Liver (tissue), 9 donors: ENCODE measurements around the gene COL20A1. TPM values are rescaled to one million over a fixed set of nuclear protein-coding genes. Genes with fewer than 3 reads are reported as not detected.

Experiments
- DNase-seq: peaks from one replicate; pipeline ENCODE4 v3.0.0-alpha.2; 2017; ENCODE audit warnings: low spot score
- H3K27ac ChIP-seq, 2 donors: one replicate each; pipeline ENCODE4 v1.7.0; 2013; ENCODE audit warnings: inconsistent platforms in 2 of 2, low read length in 2 of 2, control low read depth in 1 of 2, low read depth in 1 of 2, mild to moderate bottlenecking in 1 of 2
- H3K27me3 ChIP-seq, 4 donors: one replicate each; pipeline versions ENCODE4 v1.6.1 to v1.7.0; 2013; ENCODE audit warnings: low read length in 3 of 4, inconsistent platforms in 1 of 4, mild to moderate bottlenecking in 1 of 4, moderate library complexity in 1 of 4; ENCODE audit not compliant: control insufficient read depth in 4 of 4, insufficient read depth in 4 of 4
- H3K36me3 ChIP-seq, 4 donors: one replicate each; pipeline versions ENCODE4 v1.6.1 to v1.7.0; 2013; ENCODE audit warnings: low read length in 3 of 4, mild to moderate bottlenecking in 3 of 4, low read depth in 1 of 4, moderate library complexity in 1 of 4; ENCODE audit not compliant: control insufficient read depth in 4 of 4, insufficient read depth in 3 of 4
- H3K4me1 ChIP-seq, 4 donors: one replicate each; pipeline versions ENCODE4 v1.6.1 to v1.7.0; 2013; ENCODE audit warnings: low read length in 3 of 4, mild to moderate bottlenecking in 3 of 4, moderate library complexity in 1 of 4; ENCODE audit not compliant: control insufficient read depth in 4 of 4, insufficient read depth in 4 of 4
- H3K4me3 ChIP-seq, 3 donors: one replicate each; pipeline versions ENCODE4 v1.6.1 to v1.7.0; 2013; ENCODE audit warnings: low read length in 3 of 3, control low read depth in 1 of 3, low read depth in 1 of 3, mild to moderate bottlenecking in 1 of 3
- H3K9ac ChIP-seq, 2 donors: one replicate each; pipeline ENCODE4 v1.7.0; 2013; ENCODE audit warnings: low read length in 2 of 2, mild to moderate bottlenecking in 2 of 2, moderate library complexity in 2 of 2, control low read depth in 1 of 2, low read depth in 1 of 2
- H3K9me3 ChIP-seq, 4 donors: one replicate each; pipeline versions ENCODE4 v1.6.1 to v1.7.0; 2013; ENCODE audit warnings: low read length in 3 of 4; ENCODE audit not compliant: control insufficient read depth in 4 of 4
- EGR1 ChIP-seq, 2 donors: IDR thresholded peaks; 2 replicates each; pipeline ENCODE4 v1.6.1; 2016 to 2018; ENCODE audit warnings: antibody characterized with exemption in 2 of 2, low read depth in 2 of 2
- FOXA1 ChIP-seq: IDR thresholded peaks from 2 replicates; pipeline ENCODE4 v1.6.1; 2016; ENCODE audit warnings: antibody characterized with exemption
- FOXA2 ChIP-seq: IDR thresholded peaks from 2 replicates; pipeline ENCODE4 v1.6.1; 2016; ENCODE audit warnings: antibody characterized with exemption
- GABPA ChIP-seq, 2 donors: IDR thresholded peaks in 1 of 2; conservative IDR thresholded peaks in 1 of 2; 2 replicates each; pipeline ENCODE4 v1.6.1; 2016; ENCODE audit warnings: antibody characterized with exemption in 2 of 2, mild to moderate bottlenecking in 1 of 2, moderate library complexity in 1 of 2
- HNF4G ChIP-seq: IDR thresholded peaks from 2 replicates; pipeline ENCODE4 v1.6.1; 2016; ENCODE audit warnings: antibody characterized with exemption
- JUND ChIP-seq, 2 donors: IDR thresholded peaks; 2 replicates each; pipeline ENCODE4 v1.6.1; 2016; ENCODE audit warnings: antibody characterized with exemption in 2 of 2
- NR2F2 ChIP-seq: IDR thresholded peaks from 2 replicates; pipeline ENCODE4 v1.6.1; 2016; ENCODE audit warnings: antibody characterized with exemption
- RAD21 ChIP-seq, 2 donors: IDR thresholded peaks; 2 replicates each; pipeline ENCODE4 v1.6.1; 2016; ENCODE audit warnings: antibody characterized with exemption in 2 of 2, mild to moderate bottlenecking in 2 of 2
- SP1 ChIP-seq: IDR thresholded peaks from 2 replicates; pipeline ENCODE4 v1.6.1; 2018; ENCODE audit warnings: antibody characterized with exemption, mild to moderate bottlenecking
- TAF1 ChIP-seq: conservative IDR thresholded peaks from 2 replicates; pipeline ENCODE4 v1.6.1; 2016; ENCODE audit warnings: antibody characterized with exemption, mild to moderate bottlenecking
- YY1 ChIP-seq: IDR thresholded peaks from 2 replicates; pipeline ENCODE4 v1.6.1; 2016; ENCODE audit warnings: antibody characterized with exemption, mild to moderate bottlenecking
- WGBS: extraction: QIAGEN DNeasy Blood & Tissue Kit; methylation state at CpG from one replicate; pipeline ENCODE4 v1.1.7; 2013; 5-methylcytosine and 5-hydroxymethylcytosine counted together
- polyA plus RNA-seq, 2 donors: library from polyadenylated mRNA; stranded (reverse) in 1 of 2; unstranded in 1 of 2; fragments of 200-250 nt in 1 of 2; fragments of >200 nt in 1 of 2; fragmentation: Nextera tagmentation in 1 of 2; extraction: Ambion mirVana in 1 of 2; gene quantifications; one replicate each; pipeline versions ENCODE4 v1.2.1 to v1.2.3, GENCODE V29; 2013 to 2015
- total RNA-seq, 2 donors: library from RNA; depleted of rRNA; stranded (reverse); fragments of >200 nt; gene quantifications; one replicate each; pipeline ENCODE4 v1.2.3, GENCODE V29; 2014
- TF ChIP-seq, protein P1 (sequence below): IDR thresholded peaks from 2 replicates; pipeline ENCODE4 v1.6.1; 2016; ENCODE audit warnings: antibody characterized with exemption, mild to moderate bottlenecking
- TF ChIP-seq, protein P2 (sequence below): fragments of 150-350 bp; IDR thresholded peaks from 2 replicates; pipeline ENCODE4 v1.5.1; 2017; ENCODE audit warnings: improper control_type of control experiment, low read depth, low read length; ENCODE audit not compliant: missing input control
- TF ChIP-seq, protein P3 (sequence below): IDR thresholded peaks from 2 replicates; pipeline ENCODE4 v1.6.1; 2016; ENCODE audit warnings: antibody characterized with exemption
- TF ChIP-seq, protein P4 (sequence below): IDR thresholded peaks from 2 replicates; pipeline ENCODE4 v1.6.1; 2016; ENCODE audit warnings: antibody characterized with exemption
- donor health status: healthy.
- donor health status: healthy.
- donor health status: healthy.
- donor health status: healthy.
- donor health status: healthy.

The COL20A1 gene
- total and polyA plus RNA-seq, 4 donors: not detected

DNA sequence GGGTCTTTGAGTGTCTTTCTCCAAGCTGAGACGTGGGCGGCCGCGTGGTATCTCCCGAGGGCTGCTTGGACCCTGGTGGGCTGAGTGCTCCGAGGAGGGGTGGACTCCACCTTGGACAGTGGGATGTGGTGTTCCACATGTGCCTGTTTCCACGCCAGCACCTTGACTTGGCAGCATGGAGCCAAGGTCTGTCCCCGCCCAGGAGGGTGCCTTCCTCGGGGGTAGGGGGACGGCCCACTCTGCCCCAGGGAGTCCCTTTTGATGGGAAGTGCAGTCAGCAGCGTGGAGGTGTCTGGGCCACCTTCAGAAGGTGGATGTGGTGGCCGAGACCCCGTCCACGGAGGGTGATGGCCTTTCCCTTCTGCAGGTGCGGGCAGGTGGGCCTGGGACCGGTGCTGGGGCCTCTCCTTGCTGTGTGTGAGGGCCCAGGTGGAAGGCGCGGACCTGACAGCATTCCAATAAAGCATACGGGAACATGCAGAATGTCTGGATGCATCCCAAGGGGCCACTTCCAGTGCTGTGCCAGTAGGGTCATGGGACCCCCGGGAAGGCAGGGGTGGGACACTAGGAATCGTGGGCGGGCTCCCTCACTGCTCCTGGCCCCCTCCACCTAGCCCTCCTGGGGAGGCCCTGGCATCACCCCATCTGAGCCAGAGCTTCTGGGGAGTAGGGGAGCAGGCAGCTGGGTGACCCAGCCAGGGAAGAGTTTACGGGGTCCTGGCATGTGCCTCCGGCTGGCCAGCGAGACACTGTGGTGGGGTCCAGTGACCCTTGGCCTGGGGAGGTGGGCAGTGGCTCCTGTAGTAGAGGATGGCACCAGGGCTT lies 3.5 kb upstream of the COL20A1 start:
- no peak for DNase-seq
- 91% methylated on average over 25 of the region's 25 CpGs for WGBS
- H3K36me3 ChIP-seq: peaks cover 5 to 23% (median 6%) of the 10 kb centered on the region in 4 donors

More for the DNA sequence above, 3.5 kb upstream of the COL20A1 start:
- no peaks in the 10 kb centered on the region for H3K9me3 ChIP-seq
- H3K27ac ChIP-seq: no peak overlapping the region
- TF ChIP-seq, protein P1, sequence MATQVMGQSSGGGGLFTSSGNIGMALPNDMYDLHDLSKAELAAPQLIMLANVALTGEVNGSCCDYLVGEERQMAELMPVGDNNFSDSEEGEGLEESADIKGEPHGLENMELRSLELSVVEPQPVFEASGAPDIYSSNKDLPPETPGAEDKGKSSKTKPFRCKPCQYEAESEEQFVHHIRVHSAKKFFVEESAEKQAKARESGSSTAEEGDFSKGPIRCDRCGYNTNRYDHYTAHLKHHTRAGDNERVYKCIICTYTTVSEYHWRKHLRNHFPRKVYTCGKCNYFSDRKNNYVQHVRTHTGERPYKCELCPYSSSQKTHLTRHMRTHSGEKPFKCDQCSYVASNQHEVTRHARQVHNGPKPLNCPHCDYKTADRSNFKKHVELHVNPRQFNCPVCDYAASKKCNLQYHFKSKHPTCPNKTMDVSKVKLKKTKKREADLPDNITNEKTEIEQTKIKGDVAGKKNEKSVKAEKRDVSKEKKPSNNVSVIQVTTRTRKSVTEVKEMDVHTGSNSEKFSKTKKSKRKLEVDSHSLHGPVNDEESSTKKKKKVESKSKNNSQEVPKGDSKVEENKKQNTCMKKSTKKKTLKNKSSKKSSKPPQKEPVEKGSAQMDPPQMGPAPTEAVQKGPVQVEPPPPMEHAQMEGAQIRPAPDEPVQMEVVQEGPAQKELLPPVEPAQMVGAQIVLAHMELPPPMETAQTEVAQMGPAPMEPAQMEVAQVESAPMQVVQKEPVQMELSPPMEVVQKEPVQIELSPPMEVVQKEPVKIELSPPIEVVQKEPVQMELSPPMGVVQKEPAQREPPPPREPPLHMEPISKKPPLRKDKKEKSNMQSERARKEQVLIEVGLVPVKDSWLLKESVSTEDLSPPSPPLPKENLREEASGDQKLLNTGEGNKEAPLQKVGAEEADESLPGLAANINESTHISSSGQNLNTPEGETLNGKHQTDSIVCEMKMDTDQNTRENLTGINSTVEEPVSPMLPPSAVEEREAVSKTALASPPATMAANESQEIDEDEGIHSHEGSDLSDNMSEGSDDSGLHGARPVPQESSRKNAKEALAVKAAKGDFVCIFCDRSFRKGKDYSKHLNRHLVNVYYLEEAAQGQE: no peak
- TF ChIP-seq, protein P2, sequence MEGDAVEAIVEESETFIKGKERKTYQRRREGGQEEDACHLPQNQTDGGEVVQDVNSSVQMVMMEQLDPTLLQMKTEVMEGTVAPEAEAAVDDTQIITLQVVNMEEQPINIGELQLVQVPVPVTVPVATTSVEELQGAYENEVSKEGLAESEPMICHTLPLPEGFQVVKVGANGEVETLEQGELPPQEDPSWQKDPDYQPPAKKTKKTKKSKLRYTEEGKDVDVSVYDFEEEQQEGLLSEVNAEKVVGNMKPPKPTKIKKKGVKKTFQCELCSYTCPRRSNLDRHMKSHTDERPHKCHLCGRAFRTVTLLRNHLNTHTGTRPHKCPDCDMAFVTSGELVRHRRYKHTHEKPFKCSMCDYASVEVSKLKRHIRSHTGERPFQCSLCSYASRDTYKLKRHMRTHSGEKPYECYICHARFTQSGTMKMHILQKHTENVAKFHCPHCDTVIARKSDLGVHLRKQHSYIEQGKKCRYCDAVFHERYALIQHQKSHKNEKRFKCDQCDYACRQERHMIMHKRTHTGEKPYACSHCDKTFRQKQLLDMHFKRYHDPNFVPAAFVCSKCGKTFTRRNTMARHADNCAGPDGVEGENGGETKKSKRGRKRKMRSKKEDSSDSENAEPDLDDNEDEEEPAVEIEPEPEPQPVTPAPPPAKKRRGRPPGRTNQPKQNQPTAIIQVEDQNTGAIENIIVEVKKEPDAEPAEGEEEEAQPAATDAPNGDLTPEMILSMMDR: no peak
- TF ChIP-seq RAD21 (IDR thresholded peaks at IDR 0.05) (no peak), SP1 (no peak), JUND (IDR thresholded peaks at IDR 0.05) (no peak), FOXA2 (no peak), NR2F2 (no peak), TAF1 (no peak), GABPA (IDR thresholded peaks at IDR 0.05 in 1 of 2, conservative IDR thresholded peaks at IDR 0.05 in 1 of 2) (no peak), FOXA1 (no peak), YY1 (no peak), HNF4G (no peak), EGR1 (IDR thresholded peaks at IDR 0.05; ENCODE audit: low read depth in 2 of 2) (no peak)
- TF ChIP-seq, protein P3, sequence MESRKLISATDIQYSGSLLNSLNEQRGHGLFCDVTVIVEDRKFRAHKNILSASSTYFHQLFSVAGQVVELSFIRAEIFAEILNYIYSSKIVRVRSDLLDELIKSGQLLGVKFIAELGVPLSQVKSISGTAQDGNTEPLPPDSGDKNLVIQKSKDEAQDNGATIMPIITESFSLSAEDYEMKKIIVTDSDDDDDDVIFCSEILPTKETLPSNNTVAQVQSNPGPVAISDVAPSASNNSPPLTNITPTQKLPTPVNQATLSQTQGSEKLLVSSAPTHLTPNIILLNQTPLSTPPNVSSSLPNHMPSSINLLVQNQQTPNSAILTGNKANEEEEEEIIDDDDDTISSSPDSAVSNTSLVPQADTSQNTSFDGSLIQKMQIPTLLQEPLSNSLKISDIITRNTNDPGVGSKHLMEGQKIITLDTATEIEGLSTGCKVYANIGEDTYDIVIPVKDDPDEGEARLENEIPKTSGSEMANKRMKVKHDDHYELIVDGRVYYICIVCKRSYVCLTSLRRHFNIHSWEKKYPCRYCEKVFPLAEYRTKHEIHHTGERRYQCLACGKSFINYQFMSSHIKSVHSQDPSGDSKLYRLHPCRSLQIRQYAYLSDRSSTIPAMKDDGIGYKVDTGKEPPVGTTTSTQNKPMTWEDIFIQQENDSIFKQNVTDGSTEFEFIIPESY: no peak
- TF ChIP-seq, protein P4, sequence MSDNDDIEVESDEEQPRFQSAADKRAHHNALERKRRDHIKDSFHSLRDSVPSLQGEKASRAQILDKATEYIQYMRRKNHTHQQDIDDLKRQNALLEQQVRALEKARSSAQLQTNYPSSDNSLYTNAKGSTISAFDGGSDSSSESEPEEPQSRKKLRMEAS: no peak
- H3K4me3 ChIP-seq: no peak overlapping the region
- peaks cover 4 to 5% (median 5%) of the 10 kb centered on the region in 4 donors for H3K4me1 ChIP-seq
- H3K9ac ChIP-seq: no peak overlapping the region
- no peaks in the 10 kb centered on the region for H3K27me3 ChIP-seq
